T-helper 1 cell (primary cell): ENCODE measurements around the gene ARID5B.

ENCODE experiments used
- DNase-seq, 5 donors: peaks; one replicate each; pipeline ENCODE4 v3.0.0-alpha.2; 2012 to 2020

ARID5B gene

GRCh38 chr10:62079885-62080559 is 178.5 kb downstream of the ARID5B start:
- no peak for DNase-seq

- DNase-seq = no peak
Measured at GRCh38 chr10:62080905-62081304, 179.4 kb downstream of the ARID5B start.

- DNase-seq = no peak
Measured at GRCh38 chr10:62081341-62082270, 180.1 kb downstream of the ARID5B start.

- no peak for DNase-seq
Measured at GRCh38 chr10:62082271-62082656, 180.8 kb downstream of the ARID5B start.

- DNase-seq = peak in 2 of 5 donors; percentile 32 to 88
Measured at GRCh38 chr10:62082729-62083411, 181.4 kb downstream of the ARID5B start.

- DNase-seq = no peak
Measured at GRCh38 chr10:62083412-62084267, 182.1 kb downstream of the ARID5B start.

- no peak for DNase-seq
Measured at GRCh38 chr10:62084451-62084850, 183.0 kb downstream of the ARID5B start.

GRCh38 chr10:62085404-62085803 is 183.9 kb downstream of the ARID5B start:
- DNase-seq = no peak

GRCh38 chr10:62085821-62086220 is 184.3 kb downstream of the ARID5B start:
- no peak for DNase-seq

- DNase-seq = no peak
Measured at GRCh38 chr10:62087329-62087728, 185.8 kb downstream of the ARID5B start.

GRCh38 chr10:62088786-62089185 is 187.3 kb downstream of the ARID5B start:
- no peak for DNase-seq

- DNase-seq = no peak
Measured at GRCh38 chr10:62092301-62093030, 191.0 kb downstream of the ARID5B start.

- no peak for DNase-seq
Measured at GRCh38 chr10:62093863-62094291, 192.4 kb downstream of the ARID5B start.

GRCh38 chr10:62095181-62096122 is 194.0 kb downstream of the ARID5B start:
- DNase-seq = no peak

- DNase-seq = no peak
Measured at GRCh38 chr10:62096256-62096933, 194.9 kb downstream of the ARID5B start.

GRCh38 chr10:62098278-62099121 is 197.0 kb downstream of the ARID5B start:
- DNase-seq = no peak

- DNase-seq = no peak
Measured at GRCh38 chr10:62099299-62099698, 197.8 kb downstream of the ARID5B start.

GRCh38 chr10:62103857-62104256 is 202.4 kb downstream of the ARID5B start:
- DNase-seq = no peak
